Activated naive CD4-positive, alpha-beta T cell treated with anti-CD3 and anti-CD28 coated beads, Interleukin-2, amount 50 U/mL, for 72 hours (primary cell): ENCODE data around the gene DAPL1. TPM values are rescaled to one million over a fixed set of nuclear protein-coding genes. Genes with fewer than 3 reads are reported as not detected.

Source experiments
- ATAC-seq, 2 donors: fragments of 150-1000 bp; cut with Tn5 transposase; 2 replicates each; pipeline ENCODE4 v1.10.0; 2021; ENCODE audit warnings: mild to moderate bottlenecking in 2 of 2, moderate library complexity in 2 of 2
- DNase-seq, 2 donors: peaks; one replicate each; pipeline ENCODE4 v3.0.0; 2021 to 2022; ENCODE audit warnings: low spot score in 2 of 2
- H3K27ac Mint-ChIP-seq, 2 donors: one replicate each; pipeline ENCODE4 v1.8.0; 2022; ENCODE audit warnings: mild to moderate bottlenecking in 2 of 2, mixed read lengths in 2 of 2
- H3K36me3 Mint-ChIP-seq, 2 donors: one replicate each; pipeline ENCODE4 v1.8.0; 2022; ENCODE audit warnings: mixed read lengths in 2 of 2
- H3K9me3 Mint-ChIP-seq, 2 donors: one replicate each; pipeline ENCODE4 v1.8.0; 2022; ENCODE audit warnings: mixed read lengths in 2 of 2
- total RNA-seq, 2 donors: library from RNA; stranded (reverse); gene quantifications; one replicate each; pipeline ENCODE4 v1.2.3, GENCODE V29; 2022

Gene DAPL1
- total RNA-seq, 2 donors from 2014 or later = not detected

GRCh38 chr2:158773121-158773520 lies 22.0 kb upstream of the DAPL1 start:
- H3K36me3 Mint-ChIP-seq = no peaks in the 10 kb centered on the region
- no peak for ATAC-seq
- no peaks in the 10 kb centered on the region for H3K9me3 Mint-ChIP-seq
- no peak for DNase-seq
- H3K27ac Mint-ChIP-seq = no peak overlapping the region

GRCh38 chr2:158774681-158775080 lies 20.4 kb upstream of the DAPL1 start:
- DNase-seq (no peak), ATAC-seq (no peak)
- Mint-ChIP-seq H3K36me3 (no peaks in the 10 kb centered on the region), H3K27ac (no peak overlapping the region), H3K9me3 (no peaks in the 10 kb centered on the region)

GRCh38 chr2:158775273-158776027 lies 19.7 kb upstream of the DAPL1 start:
- Mint-ChIP-seq H3K9me3 (no peaks in the 10 kb centered on the region), H3K36me3 (no peaks in the 10 kb centered on the region)

GRCh38 chr2:158776231-158776630 lies 18.9 kb upstream of the DAPL1 start:
- Mint-ChIP-seq H3K9me3 (no peaks in the 10 kb centered on the region), H3K36me3 (no peaks in the 10 kb centered on the region), H3K27ac (no peak overlapping the region)
- ATAC-seq = no peak
- no peak for DNase-seq

More at GRCh38 chr2:158775273-158776027, 19.7 kb upstream of the DAPL1 start:
- H3K27ac Mint-ChIP-seq = no peak overlapping the region
- ATAC-seq (no peak), DNase-seq (no peak)

GRCh38 chr2:158777077-158777476 lies 18.0 kb upstream of the DAPL1 start:
- no peaks in the 10 kb centered on the region for H3K36me3 Mint-ChIP-seq

GRCh38 chr2:158778243-158778642 lies 16.9 kb upstream of the DAPL1 start:
- no peaks in the 10 kb centered on the region for H3K9me3 Mint-ChIP-seq

More at GRCh38 chr2:158777077-158777476, 18.0 kb upstream of the DAPL1 start:
- Mint-ChIP-seq H3K27ac (no peak overlapping the region), H3K9me3 (no peaks in the 10 kb centered on the region)
- DNase-seq (no peak), ATAC-seq (no peak)

GRCh38 chr2:158779621-158780020 lies 15.5 kb upstream of the DAPL1 start:
- H3K9me3 Mint-ChIP-seq = no peaks in the 10 kb centered on the region
- no peaks in the 10 kb centered on the region for H3K36me3 Mint-ChIP-seq
- no peak for ATAC-seq
- DNase-seq = no peak
- no peak overlapping the region for H3K27ac Mint-ChIP-seq

More at GRCh38 chr2:158778243-158778642, 16.9 kb upstream of the DAPL1 start:
- no peak for ATAC-seq
- Mint-ChIP-seq H3K27ac (no peak overlapping the region), H3K36me3 (no peaks in the 10 kb centered on the region)
- no peak for DNase-seq

GRCh38 chr2:158781353-158781961 lies 13.7 kb upstream of the DAPL1 start:
- H3K36me3 Mint-ChIP-seq = no peaks in the 10 kb centered on the region
- ATAC-seq (no peak), DNase-seq (no peak)
- H3K27ac Mint-ChIP-seq = no peak overlapping the region
- no peaks in the 10 kb centered on the region for H3K9me3 Mint-ChIP-seq

GRCh38 chr2:158782136-158782535 lies 13.0 kb upstream of the DAPL1 start:
- H3K36me3 Mint-ChIP-seq = no peaks in the 10 kb centered on the region
- DNase-seq (no peak), ATAC-seq (no peak)
- no peaks in the 10 kb centered on the region for H3K9me3 Mint-ChIP-seq
- no peak overlapping the region for H3K27ac Mint-ChIP-seq

- no peaks in the 10 kb centered on the region for H3K9me3 Mint-ChIP-seq
- no peak for DNase-seq
- no peaks in the 10 kb centered on the region for H3K36me3 Mint-ChIP-seq
- H3K27ac Mint-ChIP-seq = no peak overlapping the region
- no peak for ATAC-seq
These were observed 12.5 kb upstream of the DAPL1 start for GRCh38 chr2:158782616-158783015.

- no peak for DNase-seq
- Mint-ChIP-seq H3K9me3 (no peaks in the 10 kb centered on the region), H3K27ac (no peak overlapping the region), H3K36me3 (no peaks in the 10 kb centered on the region)
- ATAC-seq = no peak
These were observed 11.2 kb upstream of the DAPL1 start for GRCh38 chr2:158783923-158784322.

GRCh38 chr2:158786897-158787296 lies 8.2 kb upstream of the DAPL1 start:
- DNase-seq (no peak), ATAC-seq (no peak)
- Mint-ChIP-seq H3K9me3 (no peaks in the 10 kb centered on the region), H3K27ac (no peak overlapping the region), H3K36me3 (no peaks in the 10 kb centered on the region)

GRCh38 chr2:158788951-158789350 lies 6.2 kb upstream of the DAPL1 start:
- DNase-seq (no peak), ATAC-seq (no peak)
- H3K27ac Mint-ChIP-seq = no peak overlapping the region
- H3K9me3 Mint-ChIP-seq = no peaks in the 10 kb centered on the region
- H3K36me3 Mint-ChIP-seq = no peaks in the 10 kb centered on the region

- DNase-seq (no peak), ATAC-seq (no peak)
- Mint-ChIP-seq H3K36me3 (no peaks in the 10 kb centered on the region), H3K27ac (no peak overlapping the region), H3K9me3 (no peaks in the 10 kb centered on the region)
These were observed 1.5 kb downstream of the DAPL1 start for GRCh38 chr2:158796652-158797051.

- H3K36me3 Mint-ChIP-seq = no peaks in the 10 kb centered on the region
- no peaks in the 10 kb centered on the region for H3K9me3 Mint-ChIP-seq
- no peak overlapping the region for H3K27ac Mint-ChIP-seq
- DNase-seq = no peak
- ATAC-seq = no peak
These were observed 3.0 kb downstream of the DAPL1 start for GRCh38 chr2:158797963-158798700.

- no peak overlapping the region for H3K27ac Mint-ChIP-seq
- H3K9me3 Mint-ChIP-seq = no peaks in the 10 kb centered on the region
- DNase-seq (no peak), ATAC-seq (no peak)
- H3K36me3 Mint-ChIP-seq = no peaks in the 10 kb centered on the region
These were observed 4.1 kb downstream of the DAPL1 start for GRCh38 chr2:158799181-158799580.

- H3K36me3 Mint-ChIP-seq = no peaks in the 10 kb centered on the region
- H3K27ac Mint-ChIP-seq = no peak overlapping the region
- no peak for DNase-seq
- no peaks in the 10 kb centered on the region for H3K9me3 Mint-ChIP-seq
- no peak for ATAC-seq
These were observed 8.4 kb downstream of the DAPL1 start for GRCh38 chr2:158803506-158803905.
